Osteocyte (in vitro differentiated cells): ENCODE results near the gene RNU6-7. TPM values are rescaled to one million over a fixed set of nuclear protein-coding genes. Genes with fewer than 3 reads are reported as not detected.

Source experiments
- DNase-seq: peaks from one replicate; pipeline ENCODE4 v3.0.0; 2021; ENCODE audit warnings: mixed read lengths; ENCODE audit not compliant: unreplicated experiment; ENCODE audit errors: extremely low spot score
- H3K27ac Mint-ChIP-seq: one replicate; pipeline ENCODE4 v1.8.0; 2021; ENCODE audit warnings: mild to moderate bottlenecking, mixed read lengths; ENCODE audit not compliant: unreplicated experiment
- H3K27me3 Mint-ChIP-seq: one replicate; pipeline ENCODE4 v1.8.0; 2021; ENCODE audit warnings: mixed read lengths; ENCODE audit not compliant: unreplicated experiment
- H3K36me3 Mint-ChIP-seq: one replicate; pipeline ENCODE4 v1.8.0; 2021; ENCODE audit warnings: mixed read lengths; ENCODE audit not compliant: unreplicated experiment
- H3K4me1 Mint-ChIP-seq: one replicate; pipeline ENCODE4 v1.8.0; 2021; ENCODE audit warnings: mixed read lengths; ENCODE audit not compliant: unreplicated experiment
- H3K4me3 Mint-ChIP-seq: one replicate; pipeline ENCODE4 v1.8.0; 2021; ENCODE audit warnings: mild to moderate bottlenecking, moderate library complexity, mixed read lengths; ENCODE audit not compliant: unreplicated experiment
- H3K9me3 Mint-ChIP-seq: one replicate; pipeline ENCODE4 v1.8.0; 2021; ENCODE audit warnings: mixed read lengths; ENCODE audit not compliant: unreplicated experiment
- total RNA-seq: library from RNA; stranded (reverse); gene quantifications from 2 replicates; pipeline ENCODE4 v1.2.1, GENCODE V29; 2021
- TF ChIP-seq, protein P1 (sequence below): fragments of 200-600 bp; sonication (generic); IDR thresholded peaks from 2 replicates; pipeline ENCODE4 v1.5.0; 2021; ENCODE audit warnings: antibody characterized with exemption, mild to moderate bottlenecking, moderate library complexity

Gene RNU6-7
- total RNA-seq, 1 donor from 2014 or later: not detected

GRCh38 chr14:32209471-32209870 lies 7.6 kb downstream of the RNU6-7 start:
- Mint-ChIP-seq H3K27ac (no peak overlapping the region), H3K27me3 (peaks cover 32% of the 10 kb centered on the region), H3K4me1 (no peaks in the 10 kb centered on the region), H3K9me3 (no peaks in the 10 kb centered on the region), H3K4me3 (no peak overlapping the region), H3K36me3 (peaks cover 2% of the 10 kb centered on the region)
- DNase-seq: no peak
- TF ChIP-seq, protein P1, sequence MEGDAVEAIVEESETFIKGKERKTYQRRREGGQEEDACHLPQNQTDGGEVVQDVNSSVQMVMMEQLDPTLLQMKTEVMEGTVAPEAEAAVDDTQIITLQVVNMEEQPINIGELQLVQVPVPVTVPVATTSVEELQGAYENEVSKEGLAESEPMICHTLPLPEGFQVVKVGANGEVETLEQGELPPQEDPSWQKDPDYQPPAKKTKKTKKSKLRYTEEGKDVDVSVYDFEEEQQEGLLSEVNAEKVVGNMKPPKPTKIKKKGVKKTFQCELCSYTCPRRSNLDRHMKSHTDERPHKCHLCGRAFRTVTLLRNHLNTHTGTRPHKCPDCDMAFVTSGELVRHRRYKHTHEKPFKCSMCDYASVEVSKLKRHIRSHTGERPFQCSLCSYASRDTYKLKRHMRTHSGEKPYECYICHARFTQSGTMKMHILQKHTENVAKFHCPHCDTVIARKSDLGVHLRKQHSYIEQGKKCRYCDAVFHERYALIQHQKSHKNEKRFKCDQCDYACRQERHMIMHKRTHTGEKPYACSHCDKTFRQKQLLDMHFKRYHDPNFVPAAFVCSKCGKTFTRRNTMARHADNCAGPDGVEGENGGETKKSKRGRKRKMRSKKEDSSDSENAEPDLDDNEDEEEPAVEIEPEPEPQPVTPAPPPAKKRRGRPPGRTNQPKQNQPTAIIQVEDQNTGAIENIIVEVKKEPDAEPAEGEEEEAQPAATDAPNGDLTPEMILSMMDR: no peak

- no peak overlapping the region for H3K4me3 Mint-ChIP-seq
- DNase-seq: no peak
- H3K27me3 Mint-ChIP-seq: peaks cover 25% of the 10 kb centered on the region
- TF ChIP-seq, protein P1: no peak
- H3K9me3 Mint-ChIP-seq: no peaks in the 10 kb centered on the region
- H3K4me1 Mint-ChIP-seq: no peaks in the 10 kb centered on the region
- H3K36me3 Mint-ChIP-seq: peaks cover 2% of the 10 kb centered on the region
- H3K27ac Mint-ChIP-seq: no peak overlapping the region
These were observed 9.2 kb downstream of the RNU6-7 start for GRCh38 chr14:32211068-32211404.

DNA sequence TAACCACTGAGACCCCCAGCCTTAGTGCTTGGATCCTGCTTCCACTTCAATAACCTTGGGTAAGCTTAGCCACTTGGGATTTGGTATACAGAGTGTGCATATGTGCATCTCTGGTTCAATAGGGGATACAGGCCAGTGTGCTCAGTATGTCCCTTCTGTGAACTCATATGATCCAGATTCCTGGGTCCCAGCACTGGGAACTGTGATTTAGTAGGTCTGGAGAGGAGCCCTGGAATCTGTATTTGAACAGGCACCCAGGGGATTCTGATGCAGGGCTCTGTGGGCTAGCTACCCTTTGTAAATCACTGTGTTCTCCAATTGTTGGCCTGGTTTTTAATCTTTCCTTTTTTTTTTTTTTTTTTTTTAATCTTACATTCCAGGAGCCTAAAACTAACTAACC lies 11.0 kb downstream of the RNU6-7 start:
- Mint-ChIP-seq H3K9me3 (no peaks in the 10 kb centered on the region), H3K4me3 (no peak overlapping the region), H3K27ac (no peak overlapping the region), H3K4me1 (no peaks in the 10 kb centered on the region), H3K36me3 (peaks cover 2% of the 10 kb centered on the region), H3K27me3 (peaks cover 14% of the 10 kb centered on the region)
- TF ChIP-seq, protein P1: no peak
- DNase-seq: no peak

- H3K4me1 Mint-ChIP-seq: no peaks in the 10 kb centered on the region
- no peak overlapping the region for H3K27ac Mint-ChIP-seq
- H3K9me3 Mint-ChIP-seq: no peaks in the 10 kb centered on the region
- H3K36me3 Mint-ChIP-seq: no peaks in the 10 kb centered on the region
- DNase-seq: no peak
- no peak overlapping the region for H3K4me3 Mint-ChIP-seq
- H3K27me3 Mint-ChIP-seq: no peaks in the 10 kb centered on the region
- TF ChIP-seq, protein P1: no peak
These were observed 15.5 kb downstream of the RNU6-7 start for GRCh38 chr14:32217301-32217700.

- H3K4me3 Mint-ChIP-seq: no peak overlapping the region
- H3K9me3 Mint-ChIP-seq: no peaks in the 10 kb centered on the region
- H3K27me3 Mint-ChIP-seq: no peaks in the 10 kb centered on the region
- no peak for DNase-seq
- TF ChIP-seq, protein P1: peak; percentile 49
- H3K27ac Mint-ChIP-seq: peak overlapping the region; percentile 75
- no peaks in the 10 kb centered on the region for H3K36me3 Mint-ChIP-seq
- H3K4me1 Mint-ChIP-seq: peaks cover 27% of the 10 kb centered on the region
These were observed 23.0 kb downstream of the RNU6-7 start for GRCh38 chr14:32224737-32225377.
